DND-41 (cell line): ENCODE measurements around the gene PIEZO1.
A peak's percentile ranks its signal among the peaks of the same experiment; 100 is the strongest.

ENCODE experiments used
- ATAC-seq: fragments of 200-7000 bp; cut with Tn5 transposase; 3 replicates; pipeline ENCODE4 v1.9.1; 2021; ENCODE audit warnings: low read depth; ENCODE audit not compliant: insufficient read depth
- DNase-seq: peaks from one replicate; pipeline ENCODE4 v3.0.0-alpha.2; 2020
- H2AFZ ChIP-seq: 2 replicates; pipeline ENCODE4 v1.6.0; 2012; ENCODE audit warnings: low read depth, low read length
- H3K27ac ChIP-seq: 2 replicates; pipeline ENCODE4 v1.5.1; 2012; ENCODE audit warnings: low read length, inconsistent platforms
- H3K27me3 ChIP-seq: fragments of 200-600 bp; sonication (generic); 2 replicates; pipeline ENCODE4 v1.6.0; 2012; ENCODE audit warnings: low read length, mild to moderate bottlenecking, inconsistent platforms; ENCODE audit not compliant: insufficient read depth, poor library complexity
- H3K36me3 ChIP-seq: 2 replicates; pipeline ENCODE4 v1.5.1; 2012; ENCODE audit warnings: low read length, inconsistent platforms; ENCODE audit not compliant: insufficient read depth
- H3K4me1 ChIP-seq: 2 replicates; pipeline ENCODE4 v1.5.1; 2012; ENCODE audit warnings: mild to moderate bottlenecking, low read length; ENCODE audit not compliant: insufficient read depth
- H3K4me2 ChIP-seq: 2 replicates; pipeline ENCODE4 v1.6.0; 2012; ENCODE audit warnings: mild to moderate bottlenecking, moderate library complexity, low read length, inconsistent platforms; ENCODE audit not compliant: insufficient read depth
- H3K4me3 ChIP-seq, 2 experiments: fragments of 200-600 bp in 1 of 2; shearing (Covaris generic) in 1 of 2; 2 replicates each; pipeline ENCODE4 v1.5.1; 2012 to 2016; ENCODE audit warnings: inconsistent platforms in 2 of 2, low read length in 2 of 2, mild to moderate bottlenecking in 2 of 2, low read depth in 1 of 2, moderate library complexity in 1 of 2
- H3K79me2 ChIP-seq: 2 replicates; pipeline ENCODE4 v1.6.0; 2012; ENCODE audit warnings: low read length, inconsistent platforms; ENCODE audit not compliant: insufficient read depth
- H3K9ac ChIP-seq: 2 replicates; pipeline ENCODE4 v1.6.0; 2012; ENCODE audit warnings: low read depth, mild to moderate bottlenecking, inconsistent platforms, low read length, moderate library complexity
- H3K9me3 ChIP-seq: 2 replicates; pipeline ENCODE4 v1.5.1; 2012; ENCODE audit warnings: low read length, moderate library complexity, mild to moderate bottlenecking, inconsistent platforms; ENCODE audit not compliant: insufficient read depth, severe bottlenecking
- H4K20me1 ChIP-seq: 2 replicates; pipeline ENCODE4 v1.6.0; 2012; ENCODE audit warnings: low read length; ENCODE audit not compliant: insufficient read depth
- EZH2 ChIP-seq: IDR thresholded peaks from 3 replicates; pipeline ENCODE4 v1.6.1; 2012; ENCODE audit warnings: borderline replicate concordance, low read depth, mild to moderate bottlenecking, moderate library complexity, low read length, inconsistent platforms; ENCODE audit not compliant: severe bottlenecking
- TF ChIP-seq, protein P1 (sequence below): IDR thresholded peaks from 2 replicates; pipeline ENCODE4 v1.5.1; 2012; ENCODE audit warnings: borderline replicate concordance, low read length, moderate library complexity, mild to moderate bottlenecking; ENCODE audit not compliant: poor library complexity, severe bottlenecking; ENCODE audit errors: extremely low read depth

PIEZO1 gene

DNA sequence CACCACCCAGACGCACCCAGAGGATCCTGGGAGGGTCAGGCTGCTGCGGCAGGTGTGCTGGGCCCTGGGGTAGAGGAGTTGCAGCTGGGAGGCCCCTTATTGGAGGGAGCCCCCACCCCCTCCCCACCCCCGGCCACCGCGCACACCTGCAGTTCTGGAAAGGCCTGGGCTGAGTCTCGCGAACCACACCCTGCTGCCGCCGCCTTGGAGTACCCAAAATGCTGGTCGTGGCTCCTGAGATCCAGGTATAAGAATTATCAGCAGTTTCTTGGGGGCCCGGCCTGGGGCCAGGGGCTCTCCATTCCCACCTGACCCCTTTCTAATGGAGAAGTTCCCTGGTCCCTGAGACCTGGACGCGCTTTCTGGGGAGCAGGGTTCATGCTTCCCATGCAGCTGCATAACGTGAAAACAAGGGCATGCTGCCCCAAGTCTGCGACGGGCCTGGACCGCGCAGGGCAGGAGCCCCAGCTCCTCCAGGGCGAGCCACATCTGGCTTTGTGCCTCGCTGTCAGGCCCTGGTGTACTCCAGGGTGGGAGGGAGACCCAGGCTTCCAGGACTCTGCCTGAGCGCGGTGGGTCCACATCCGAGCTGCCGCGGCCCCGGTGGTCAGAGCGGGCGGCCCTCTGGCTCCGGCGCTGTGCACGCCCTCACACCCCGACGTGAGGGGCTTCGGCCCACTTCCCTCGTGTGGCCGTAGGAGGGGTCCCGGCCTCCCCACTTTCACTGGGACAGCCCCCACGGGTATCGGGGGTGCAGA lies 91.4 kb downstream of the PIEZO1 start:
- Histone ChIP-seq H3K4me2 (no peak overlapping the region), H3K79me2 (no peaks in the 10 kb centered on the region), H3K27me3 (no peaks in the 10 kb centered on the region), H3K4me1 (peaks cover 3% of the 10 kb centered on the region; the same call in 1 of the 2 replicates), H3K36me3 (peaks cover 27% of the 10 kb centered on the region), H2AFZ (no peak overlapping the region), H3K9ac (no peak overlapping the region), H3K4me3 (no peak overlapping the region), H3K27ac (no peak overlapping the region), H3K9me3 (no peaks in the 10 kb centered on the region), H4K20me1 (peaks cover 6% of the 10 kb centered on the region)
- DNase-seq (no peak), ATAC-seq (no peak)
- TF ChIP-seq, protein P1, sequence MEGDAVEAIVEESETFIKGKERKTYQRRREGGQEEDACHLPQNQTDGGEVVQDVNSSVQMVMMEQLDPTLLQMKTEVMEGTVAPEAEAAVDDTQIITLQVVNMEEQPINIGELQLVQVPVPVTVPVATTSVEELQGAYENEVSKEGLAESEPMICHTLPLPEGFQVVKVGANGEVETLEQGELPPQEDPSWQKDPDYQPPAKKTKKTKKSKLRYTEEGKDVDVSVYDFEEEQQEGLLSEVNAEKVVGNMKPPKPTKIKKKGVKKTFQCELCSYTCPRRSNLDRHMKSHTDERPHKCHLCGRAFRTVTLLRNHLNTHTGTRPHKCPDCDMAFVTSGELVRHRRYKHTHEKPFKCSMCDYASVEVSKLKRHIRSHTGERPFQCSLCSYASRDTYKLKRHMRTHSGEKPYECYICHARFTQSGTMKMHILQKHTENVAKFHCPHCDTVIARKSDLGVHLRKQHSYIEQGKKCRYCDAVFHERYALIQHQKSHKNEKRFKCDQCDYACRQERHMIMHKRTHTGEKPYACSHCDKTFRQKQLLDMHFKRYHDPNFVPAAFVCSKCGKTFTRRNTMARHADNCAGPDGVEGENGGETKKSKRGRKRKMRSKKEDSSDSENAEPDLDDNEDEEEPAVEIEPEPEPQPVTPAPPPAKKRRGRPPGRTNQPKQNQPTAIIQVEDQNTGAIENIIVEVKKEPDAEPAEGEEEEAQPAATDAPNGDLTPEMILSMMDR, result no peak
- no peak for TF ChIP-seq EZH2

DNA sequence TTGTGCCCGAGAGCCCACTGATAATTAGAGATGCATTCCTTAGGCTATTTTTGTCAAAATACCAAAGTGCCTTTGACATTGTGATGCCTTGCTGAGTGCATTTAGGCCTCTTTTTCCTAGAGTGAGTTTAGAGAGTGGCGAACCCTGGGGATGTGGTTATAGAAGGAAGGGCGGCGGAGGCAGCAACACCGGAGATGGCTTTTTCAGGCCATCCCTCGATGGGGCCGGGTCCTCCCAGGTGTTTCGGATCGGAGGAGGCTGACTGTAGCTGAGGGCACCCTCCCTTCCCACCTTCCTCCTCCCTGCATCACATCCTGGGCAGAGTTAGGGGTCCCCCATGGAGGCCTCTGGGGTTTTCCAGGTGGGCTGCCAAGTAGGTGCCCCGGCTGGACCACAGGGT lies 92.2 kb downstream of the PIEZO1 start:
- ATAC-seq (no peak), DNase-seq (no peak)
- TF ChIP-seq, protein P1, result no peak
- TF ChIP-seq EZH2, result no peak
- Histone ChIP-seq H3K36me3 (peaks cover 19% of the 10 kb centered on the region), H2AFZ (no peak overlapping the region), H3K79me2 (no peaks in the 10 kb centered on the region), H3K4me1 (peaks cover 3% of the 10 kb centered on the region; the same call in 1 of the 2 replicates), H3K9ac (no peak overlapping the region), H3K27me3 (no peaks in the 10 kb centered on the region), H3K4me3 (no peak overlapping the region), H3K9me3 (no peaks in the 10 kb centered on the region), H3K4me2 (no peak overlapping the region), H3K27ac (no peak overlapping the region), H4K20me1 (peaks cover 3% of the 10 kb centered on the region)

DNA sequence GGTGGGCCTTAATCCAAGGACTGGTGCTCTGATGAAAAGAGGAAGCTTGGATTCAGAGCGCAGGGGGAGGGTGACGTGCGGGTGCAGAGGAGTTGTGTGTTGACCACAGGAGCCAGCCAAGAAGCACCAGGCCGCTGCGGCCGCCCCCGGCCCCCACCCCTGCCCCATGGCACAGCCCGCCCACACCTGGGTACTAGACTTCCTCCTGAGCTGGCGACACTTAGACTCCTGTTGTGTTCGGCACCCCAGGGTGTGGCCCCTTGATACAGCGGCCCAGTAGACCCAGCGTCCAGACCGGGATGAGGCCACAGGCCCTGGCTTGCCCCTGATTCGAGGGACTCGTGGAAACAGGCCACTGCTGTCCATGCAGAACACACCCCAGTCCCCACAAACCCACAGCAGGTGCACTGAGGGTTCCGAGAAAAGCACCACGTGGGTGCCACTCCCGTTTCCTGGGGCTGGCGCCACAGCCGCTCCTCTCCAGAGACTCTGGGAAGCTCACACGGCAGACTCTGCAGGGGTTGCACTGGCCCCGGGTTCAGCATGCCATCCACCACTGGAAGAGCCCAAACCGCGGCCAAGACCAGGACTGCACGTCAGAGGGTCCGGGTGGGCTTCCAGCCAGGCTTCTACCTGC lies 93.0 kb downstream of the PIEZO1 start:
- Histone ChIP-seq H3K36me3 (peaks cover 11% of the 10 kb centered on the region), H4K20me1 (peaks cover 5% of the 10 kb centered on the region), H3K9me3 (no peaks in the 10 kb centered on the region), H3K27ac (no peak overlapping the region), H3K27me3 (peaks cover 1% of the 10 kb centered on the region), H3K4me3 (no peak overlapping the region), H3K4me1 (peaks cover 3% of the 10 kb centered on the region; the same call in 1 of the 2 replicates), H3K4me2 (no peak overlapping the region), H2AFZ (no peak overlapping the region), H3K79me2 (no peaks in the 10 kb centered on the region), H3K9ac (no peak overlapping the region)
- ATAC-seq, result peak; percentile 58; the same call in 2 of the 3 replicates
- DNase-seq, result peak; percentile 49
- TF ChIP-seq, protein P1, result no peak
